Measurements from ENCODE around the gene CDH4.

CDH4 gene

DNA sequence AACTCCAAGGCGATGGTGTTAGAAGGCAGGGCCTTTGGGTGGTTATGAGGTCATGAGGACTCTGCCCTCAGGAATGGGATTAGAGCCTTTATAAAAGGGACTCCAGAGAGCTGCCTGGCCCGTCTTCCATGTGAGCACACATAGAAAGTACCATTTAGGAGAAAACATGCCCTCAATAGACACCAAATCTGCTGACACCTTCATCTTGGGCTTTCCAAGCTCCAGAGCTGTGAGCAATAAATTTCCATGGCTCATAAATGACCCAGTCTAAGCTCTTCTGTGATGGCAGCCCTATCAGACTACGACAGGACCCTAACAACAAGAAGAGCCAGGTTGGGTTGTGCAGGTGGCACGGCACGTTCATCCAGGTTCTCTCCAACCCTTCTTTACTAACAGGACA lies 189.5 kb downstream of the CDH4 start:
- Histone ChIP-seq H3K27ac (ENCODE audit: low read depth, low read length) (no peak overlapping the region), H3K27me3 (ENCODE audit: control insufficient read depth, insufficient read depth, low read length) (no peaks in the 10 kb centered on the region), H3K9ac (ENCODE audit: low read length) (no peak overlapping the region), H3K4me3 (ENCODE audit: low read length) (no peak overlapping the region), H3K4me1 (ENCODE audit: control insufficient read depth, insufficient read depth, low read length) (no peaks in the 10 kb centered on the region), H3K36me3 (ENCODE audit: control insufficient read depth, insufficient read depth, low read length) (no peaks in the 10 kb centered on the region)

GRCh38 chr20:61442075-61442670 lies 190.1 kb downstream of the CDH4 start:
- Histone ChIP-seq H3K4me1 (ENCODE audit: control insufficient read depth, insufficient read depth, low read length) (no peaks in the 10 kb centered on the region), H3K27me3 (ENCODE audit: control insufficient read depth, insufficient read depth, low read length) (no peaks in the 10 kb centered on the region), H3K9ac (ENCODE audit: low read length) (no peak overlapping the region), H3K36me3 (ENCODE audit: control insufficient read depth, insufficient read depth, low read length) (no peaks in the 10 kb centered on the region), H3K4me3 (ENCODE audit: low read length) (no peak overlapping the region), H3K27ac (ENCODE audit: low read depth, low read length) (no peak overlapping the region)

GRCh38 chr20:61442718-61443117 lies 190.7 kb downstream of the CDH4 start:
- Histone ChIP-seq H3K36me3 (ENCODE audit: control insufficient read depth, insufficient read depth, low read length) (no peaks in the 10 kb centered on the region), H3K27ac (ENCODE audit: low read depth, low read length) (no peak overlapping the region), H3K9ac (ENCODE audit: low read length) (no peak overlapping the region), H3K27me3 (ENCODE audit: control insufficient read depth, insufficient read depth, low read length) (no peaks in the 10 kb centered on the region), H3K4me1 (ENCODE audit: control insufficient read depth, insufficient read depth, low read length) (no peaks in the 10 kb centered on the region), H3K4me3 (ENCODE audit: low read length) (no peak overlapping the region)

DNA sequence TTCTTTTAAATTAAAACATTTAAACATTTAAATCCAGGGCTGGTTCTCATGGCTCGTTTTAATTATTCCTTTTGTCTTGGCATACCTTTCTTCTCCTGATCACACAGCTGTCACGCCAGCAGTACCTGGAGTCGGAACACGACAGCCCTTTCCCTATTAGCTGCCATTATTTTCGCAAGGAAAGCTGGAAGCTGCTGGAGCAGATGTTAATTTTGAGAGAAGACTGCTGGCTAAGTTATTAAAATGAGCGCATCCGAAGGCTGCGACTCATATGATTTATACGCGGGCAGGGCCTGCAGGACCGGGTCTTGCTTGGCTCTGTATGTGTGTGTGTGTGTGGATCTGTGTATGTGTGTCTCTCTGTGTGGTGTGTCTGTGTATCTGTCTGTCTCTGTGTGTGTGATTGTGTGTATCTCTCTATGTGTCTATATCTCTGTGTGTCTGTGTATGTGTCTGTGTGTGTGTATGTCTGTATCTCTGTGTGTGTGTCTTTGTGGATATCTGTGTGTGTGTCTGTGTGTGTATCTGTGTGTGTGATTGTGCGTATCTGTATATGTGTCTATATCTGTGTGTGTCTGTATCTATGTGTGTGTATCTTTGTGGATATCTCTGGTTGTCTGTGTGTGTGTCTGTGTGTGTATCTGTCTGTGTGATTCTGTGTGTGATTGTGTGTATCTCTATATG lies 191.5 kb downstream of the CDH4 start:
- H3K27me3 ChIP-seq (ENCODE audit: control insufficient read depth, insufficient read depth, low read length), result no peaks in the 10 kb centered on the region
- H3K36me3 ChIP-seq (ENCODE audit: control insufficient read depth, insufficient read depth, low read length), result no peaks in the 10 kb centered on the region
- no peaks in the 10 kb centered on the region for H3K4me1 ChIP-seq (ENCODE audit: control insufficient read depth, insufficient read depth, low read length)
- no peak overlapping the region for H3K4me3 ChIP-seq (ENCODE audit: low read length)
- no peak overlapping the region for H3K9ac ChIP-seq (ENCODE audit: low read length)
- no peak overlapping the region for H3K27ac ChIP-seq (ENCODE audit: low read depth, low read length)

GRCh38 chr20:61444637-61445036 lies 192.6 kb downstream of the CDH4 start:
- Histone ChIP-seq H3K27me3 (ENCODE audit: control insufficient read depth, insufficient read depth, low read length) (no peaks in the 10 kb centered on the region), H3K27ac (ENCODE audit: low read depth, low read length) (no peak overlapping the region), H3K4me3 (ENCODE audit: low read length) (no peak overlapping the region), H3K9ac (ENCODE audit: low read length) (no peak overlapping the region), H3K4me1 (ENCODE audit: control insufficient read depth, insufficient read depth, low read length) (no peaks in the 10 kb centered on the region), H3K36me3 (ENCODE audit: control insufficient read depth, insufficient read depth, low read length) (no peaks in the 10 kb centered on the region)

- no peaks in the 10 kb centered on the region for H3K4me1 ChIP-seq (ENCODE audit: control insufficient read depth, insufficient read depth, low read length)
- H3K27ac ChIP-seq (ENCODE audit: low read depth, low read length), result no peak overlapping the region
- no peak overlapping the region for H3K4me3 ChIP-seq (ENCODE audit: low read length)
- no peak overlapping the region for H3K9ac ChIP-seq (ENCODE audit: low read length)
- no peaks in the 10 kb centered on the region for H3K36me3 ChIP-seq (ENCODE audit: control insufficient read depth, insufficient read depth, low read length)
- no peaks in the 10 kb centered on the region for H3K27me3 ChIP-seq (ENCODE audit: control insufficient read depth, insufficient read depth, low read length)
Observed at GRCh38 chr20:61445138-61445537, 193.1 kb downstream of the CDH4 start.

DNA sequence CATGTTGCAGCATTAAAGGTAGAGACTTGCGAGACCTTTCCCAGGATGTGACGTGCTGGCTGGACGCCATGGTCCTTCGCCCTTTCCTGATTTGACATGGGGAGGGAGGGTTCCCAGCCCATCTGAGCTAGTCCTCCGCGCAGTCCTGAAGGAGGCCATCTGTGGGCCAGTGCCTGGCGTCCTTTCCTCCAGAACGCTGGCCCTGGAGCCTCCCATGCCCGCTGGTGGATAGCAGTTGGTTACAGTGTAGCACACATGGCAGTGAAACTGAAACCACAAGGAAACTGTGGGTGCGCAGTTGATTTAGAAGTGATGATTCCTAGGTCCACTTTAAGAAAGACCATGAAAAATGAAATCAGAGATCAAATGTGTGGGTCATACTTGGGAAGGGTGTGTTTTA lies 193.7 kb downstream of the CDH4 start:
- no peak overlapping the region for H3K9ac ChIP-seq (ENCODE audit: low read length)

DNA sequence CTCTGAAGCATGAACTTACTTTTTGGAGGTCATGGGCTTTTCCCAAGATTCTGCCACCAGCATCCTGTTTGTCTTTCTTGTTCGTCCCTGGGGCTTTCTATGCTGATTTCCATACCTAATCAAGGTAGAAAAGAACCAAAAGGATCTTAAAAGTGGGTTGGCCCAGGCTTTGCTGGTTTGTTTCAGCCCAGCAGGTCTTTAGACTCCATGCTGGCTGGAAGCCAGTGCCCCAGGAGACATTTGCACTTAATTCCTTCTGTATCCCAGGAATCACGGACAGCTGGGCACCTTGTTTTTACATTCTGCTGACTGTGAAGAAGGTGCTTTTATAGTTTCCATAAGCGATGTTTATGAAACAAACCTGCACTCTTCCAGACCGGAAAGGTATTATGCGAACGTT lies 195.9 kb downstream of the CDH4 start:
- Histone ChIP-seq H3K4me1 (ENCODE audit: control insufficient read depth, insufficient read depth, low read length) (no peaks in the 10 kb centered on the region), H3K4me3 (ENCODE audit: low read length) (no peak overlapping the region), H3K27ac (ENCODE audit: low read depth, low read length) (no peak overlapping the region), H3K9ac (ENCODE audit: low read length) (no peak overlapping the region), H3K27me3 (ENCODE audit: control insufficient read depth, insufficient read depth, low read length) (no peaks in the 10 kb centered on the region), H3K36me3 (ENCODE audit: control insufficient read depth, insufficient read depth, low read length) (no peaks in the 10 kb centered on the region)

More for the DNA sequence above, 193.7 kb downstream of the CDH4 start:
- H3K36me3 ChIP-seq (ENCODE audit: control insufficient read depth, insufficient read depth, low read length), result no peaks in the 10 kb centered on the region
- H3K27ac ChIP-seq (ENCODE audit: low read depth, low read length), result no peak overlapping the region
- H3K27me3 ChIP-seq (ENCODE audit: control insufficient read depth, insufficient read depth, low read length), result no peaks in the 10 kb centered on the region
- no peaks in the 10 kb centered on the region for H3K4me1 ChIP-seq (ENCODE audit: control insufficient read depth, insufficient read depth, low read length)
- no peak overlapping the region for H3K4me3 ChIP-seq (ENCODE audit: low read length)

GRCh38 chr20:61448386-61448785 lies 196.3 kb downstream of the CDH4 start:
- Histone ChIP-seq H3K4me1 (ENCODE audit: control insufficient read depth, insufficient read depth, low read length) (no peaks in the 10 kb centered on the region), H3K27ac (ENCODE audit: low read depth, low read length) (no peak overlapping the region), H3K27me3 (ENCODE audit: control insufficient read depth, insufficient read depth, low read length) (no peaks in the 10 kb centered on the region), H3K36me3 (ENCODE audit: control insufficient read depth, insufficient read depth, low read length) (no peaks in the 10 kb centered on the region), H3K9ac (ENCODE audit: low read length) (no peak overlapping the region), H3K4me3 (ENCODE audit: low read length) (no peak overlapping the region)

DNA sequence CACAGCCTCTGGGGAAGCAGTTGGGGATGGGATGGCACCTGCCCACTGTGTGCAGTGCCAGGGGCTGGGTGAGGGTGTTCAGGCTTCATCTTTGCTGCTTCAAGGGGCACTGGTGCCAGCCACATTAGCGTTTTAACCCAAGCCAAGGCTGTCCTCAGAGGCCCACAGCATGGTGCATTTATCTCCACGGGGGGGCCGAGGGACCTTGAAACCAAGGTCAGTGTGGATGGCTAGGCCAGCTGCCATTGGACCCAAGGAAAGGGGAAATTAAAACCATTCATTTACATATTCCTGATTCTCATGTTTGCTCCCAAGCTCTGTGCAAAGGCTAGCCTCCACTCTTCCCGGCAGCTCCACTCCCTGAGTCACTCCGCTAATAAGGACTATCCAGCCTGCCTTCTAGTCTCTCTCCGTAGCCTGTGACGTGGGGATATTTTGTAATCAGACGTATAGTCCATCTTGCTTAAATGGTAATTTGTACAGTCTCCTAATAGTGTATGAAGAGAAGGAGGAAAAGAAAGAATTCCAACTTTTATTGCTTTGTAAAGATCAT lies 197.1 kb downstream of the CDH4 start:
- no peaks in the 10 kb centered on the region for H3K27me3 ChIP-seq (ENCODE audit: control insufficient read depth, insufficient read depth, low read length)
- no peak overlapping the region for H3K9ac ChIP-seq (ENCODE audit: low read length)
- no peaks in the 10 kb centered on the region for H3K36me3 ChIP-seq (ENCODE audit: control insufficient read depth, insufficient read depth, low read length)
- H3K4me1 ChIP-seq (ENCODE audit: control insufficient read depth, insufficient read depth, low read length), result no peaks in the 10 kb centered on the region
- H3K4me3 ChIP-seq (ENCODE audit: low read length), result no peak overlapping the region
- no peak overlapping the region for H3K27ac ChIP-seq (ENCODE audit: low read depth, low read length)

- no peak overlapping the region for H3K27ac ChIP-seq (ENCODE audit: low read depth, low read length)
- H3K36me3 ChIP-seq (ENCODE audit: control insufficient read depth, insufficient read depth, low read length), result no peaks in the 10 kb centered on the region
Observed at GRCh38 chr20:61449916-61450315, 197.9 kb downstream of the CDH4 start.

DNA sequence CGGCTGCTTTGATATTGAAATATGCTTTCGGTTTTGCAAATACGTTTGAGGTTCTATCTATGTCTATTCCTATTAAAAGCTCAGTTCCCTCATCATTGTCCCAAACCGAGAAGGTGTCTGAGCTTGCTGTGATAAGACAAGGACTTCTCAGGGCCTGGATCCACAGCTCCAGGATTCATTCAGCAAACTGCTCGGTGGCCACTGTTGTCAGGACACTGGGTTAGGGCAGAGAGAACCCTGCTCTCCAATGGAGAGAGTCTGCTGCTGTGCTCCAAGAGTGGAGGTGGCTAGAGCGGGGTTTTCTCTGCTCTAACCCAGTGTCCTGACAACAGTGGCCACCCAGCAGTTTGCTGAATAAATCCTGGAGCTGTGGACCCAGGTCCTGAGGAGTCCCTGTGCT lies 198.5 kb downstream of the CDH4 start:
- no peak overlapping the region for H3K4me3 ChIP-seq (ENCODE audit: low read length)
- no peak overlapping the region for H3K27ac ChIP-seq (ENCODE audit: low read depth, low read length)
- no peaks in the 10 kb centered on the region for H3K27me3 ChIP-seq (ENCODE audit: control insufficient read depth, insufficient read depth, low read length)
- no peaks in the 10 kb centered on the region for H3K4me1 ChIP-seq (ENCODE audit: control insufficient read depth, insufficient read depth, low read length)
- no peak overlapping the region for H3K9ac ChIP-seq (ENCODE audit: low read length)
- H3K36me3 ChIP-seq (ENCODE audit: control insufficient read depth, insufficient read depth, low read length), result no peaks in the 10 kb centered on the region

More at GRCh38 chr20:61449916-61450315, 197.9 kb downstream of the CDH4 start:
- no peak overlapping the region for H3K9ac ChIP-seq (ENCODE audit: low read length)
- H3K4me3 ChIP-seq (ENCODE audit: low read length), result no peak overlapping the region
- no peaks in the 10 kb centered on the region for H3K4me1 ChIP-seq (ENCODE audit: control insufficient read depth, insufficient read depth, low read length)
- H3K27me3 ChIP-seq (ENCODE audit: control insufficient read depth, insufficient read depth, low read length), result no peaks in the 10 kb centered on the region

GRCh38 chr20:61451009-61451408 lies 198.9 kb downstream of the CDH4 start:
- no peak overlapping the region for H3K4me3 ChIP-seq (ENCODE audit: low read length)
- H3K9ac ChIP-seq (ENCODE audit: low read length), result no peak overlapping the region

More at GRCh38 chr20:61451009-61451408, 198.9 kb downstream of the CDH4 start:
- Histone ChIP-seq H3K27ac (ENCODE audit: low read depth, low read length) (no peak overlapping the region), H3K4me1 (ENCODE audit: control insufficient read depth, insufficient read depth, low read length) (no peaks in the 10 kb centered on the region), H3K36me3 (ENCODE audit: control insufficient read depth, insufficient read depth, low read length) (no peaks in the 10 kb centered on the region), H3K27me3 (ENCODE audit: control insufficient read depth, insufficient read depth, low read length) (no peaks in the 10 kb centered on the region)
